Upper lobe of left lung (tissue), 6 donors: ENCODE results near the gene RIMBP2. TPM values are rescaled to one million over a fixed set of nuclear protein-coding genes. Genes with fewer than 3 reads are reported as not detected.

Source experiments
- ATAC-seq, 2 donors: fragments of 200-7000 bp; cut with Tn5 transposase; one replicate each; pipeline ENCODE4 v1.9.1; 2022; ENCODE audit warnings: mild to moderate bottlenecking in 2 of 2, moderate library complexity in 2 of 2; ENCODE audit not compliant: low FRiP score in 2 of 2
- DNase-seq, 2 donors: peaks; one replicate each; pipeline ENCODE4 v3.0.0-alpha.2; 2019 to 2020
- H3K27ac ChIP-seq, 4 donors: fragments of 200-600 bp; sonication (generic); one replicate each; pipeline ENCODE4 v1.5.1; 2016 to 2019
- H3K27me3 ChIP-seq, 4 donors: fragments of 200-600 bp; sonication (generic); one replicate each; pipeline ENCODE4 v1.5.1; 2017 to 2019
- H3K36me3 ChIP-seq, 4 donors: fragments of 200-600 bp; sonication (generic); one replicate each; pipeline ENCODE4 v1.5.1; 2016 to 2019
- H3K4me1 ChIP-seq, 4 donors: fragments of 200-600 bp; sonication (generic); one replicate each; pipeline ENCODE4 v1.5.1; 2018 to 2019
- H3K4me3 ChIP-seq, 4 donors: fragments of 200-600 bp; sonication (generic); one replicate each; pipeline ENCODE4 v1.5.1; 2017 to 2019; ENCODE audit warnings: mild to moderate bottlenecking in 2 of 4, moderate library complexity in 1 of 4
- H3K9me3 ChIP-seq, 4 donors: fragments of 200-600 bp; sonication (generic); one replicate each; pipeline ENCODE4 v1.5.1; 2018 to 2019
- CTCF ChIP-seq, 6 experiments: fragments of 450-650 bp in 4 of 6; fragments of 200-600 bp in 2 of 6; sonication (generic) in 2 of 6; IDR thresholded peaks; one replicate each; pipeline ENCODE4 v1.5.1; 2016 to 2019; ENCODE audit warnings: antibody characterized with exemption in 6 of 6
- EP300 ChIP-seq, 4 donors: sonication (generic); formaldehyde crosslinking; IDR thresholded peaks; one replicate each; pipeline ENCODE4 v1.5.1; 2017; ENCODE audit warnings: antibody characterized with exemption in 4 of 4, control low read depth in 2 of 4
- POLR2A ChIP-seq, 4 donors: fragments of 450-650 bp; IDR thresholded peaks; one replicate each; pipeline ENCODE4 v1.5.1; 2016 to 2017; ENCODE audit warnings: antibody characterized with exemption in 4 of 4, mild to moderate bottlenecking in 2 of 4
- POLR2AphosphoS5 ChIP-seq, 2 donors: sonication (generic); formaldehyde crosslinking; IDR thresholded peaks; one replicate each; pipeline ENCODE4 v1.5.1; 2017; ENCODE audit warnings: antibody characterized with exemption in 2 of 2
- WGBS, 2 donors: methylation state at CpG; one replicate each; pipeline ENCODE4 v1.1.5; 2017 to 2018; 5-methylcytosine and 5-hydroxymethylcytosine counted together
- total RNA-seq, 6 donors: library from RNA; depleted of rRNA in 4 of 6; stranded (reverse); fragments of >200 nt in 4 of 6; gene quantifications; one replicate each; pipeline versions ENCODE4 v1.1.0 to v1.2.1, GENCODE V29; 2016 to 2021
- donor health status: DM: no; HTN: no; CAD: no; lungs with moderate emphysema.
- donor health status: DM: no; HTN: yes; CAD: no; lungs with severe emphysema.

RIMBP2 gene
- total RNA-seq, 6 donors from 2014 or later = 0.23 to 3.9 (median 0.44) TPM; not detected in 1

DNA sequence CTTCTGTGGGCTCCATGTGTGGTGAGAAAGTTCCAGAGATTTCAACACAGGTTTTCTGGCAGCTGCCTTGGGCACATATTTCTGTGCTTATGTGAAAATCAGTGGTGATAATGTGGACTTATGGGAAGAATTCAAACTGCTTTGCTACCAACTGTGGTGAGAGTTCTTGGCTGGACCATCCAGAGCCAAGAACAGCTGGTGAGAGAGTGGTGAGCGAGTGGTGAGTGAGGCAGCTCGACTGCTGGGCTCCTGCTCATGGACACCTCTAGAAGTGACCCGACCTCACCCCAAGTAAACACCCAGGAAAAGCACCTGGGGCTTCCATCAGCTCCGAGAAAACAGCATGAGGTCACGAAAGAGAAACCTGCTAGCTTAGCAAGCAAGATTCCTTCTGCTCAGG, 272.0 kb downstream of the RIMBP2 start:
- ATAC-seq = no peak
- Histone ChIP-seq H3K9me3 (no peaks in the 10 kb centered on the region), H3K4me3 (no peak overlapping the region), H3K27me3 (no peaks in the 10 kb centered on the region), H3K27ac (no peak overlapping the region), H3K36me3 (no peaks in the 10 kb centered on the region), H3K4me1 (no peaks in the 10 kb centered on the region)
- DNase-seq = no peak
- 48 to 71% methylated on average over 5 of the region's 5 CpGs for WGBS, 2 donors
- TF ChIP-seq POLR2AphosphoS5 (IDR thresholded peaks at IDR 0.05) (no peak), CTCF (IDR thresholded peaks at IDR 0.05) (no peak), POLR2A (IDR thresholded peaks at IDR 0.05) (no peak)

DNA sequence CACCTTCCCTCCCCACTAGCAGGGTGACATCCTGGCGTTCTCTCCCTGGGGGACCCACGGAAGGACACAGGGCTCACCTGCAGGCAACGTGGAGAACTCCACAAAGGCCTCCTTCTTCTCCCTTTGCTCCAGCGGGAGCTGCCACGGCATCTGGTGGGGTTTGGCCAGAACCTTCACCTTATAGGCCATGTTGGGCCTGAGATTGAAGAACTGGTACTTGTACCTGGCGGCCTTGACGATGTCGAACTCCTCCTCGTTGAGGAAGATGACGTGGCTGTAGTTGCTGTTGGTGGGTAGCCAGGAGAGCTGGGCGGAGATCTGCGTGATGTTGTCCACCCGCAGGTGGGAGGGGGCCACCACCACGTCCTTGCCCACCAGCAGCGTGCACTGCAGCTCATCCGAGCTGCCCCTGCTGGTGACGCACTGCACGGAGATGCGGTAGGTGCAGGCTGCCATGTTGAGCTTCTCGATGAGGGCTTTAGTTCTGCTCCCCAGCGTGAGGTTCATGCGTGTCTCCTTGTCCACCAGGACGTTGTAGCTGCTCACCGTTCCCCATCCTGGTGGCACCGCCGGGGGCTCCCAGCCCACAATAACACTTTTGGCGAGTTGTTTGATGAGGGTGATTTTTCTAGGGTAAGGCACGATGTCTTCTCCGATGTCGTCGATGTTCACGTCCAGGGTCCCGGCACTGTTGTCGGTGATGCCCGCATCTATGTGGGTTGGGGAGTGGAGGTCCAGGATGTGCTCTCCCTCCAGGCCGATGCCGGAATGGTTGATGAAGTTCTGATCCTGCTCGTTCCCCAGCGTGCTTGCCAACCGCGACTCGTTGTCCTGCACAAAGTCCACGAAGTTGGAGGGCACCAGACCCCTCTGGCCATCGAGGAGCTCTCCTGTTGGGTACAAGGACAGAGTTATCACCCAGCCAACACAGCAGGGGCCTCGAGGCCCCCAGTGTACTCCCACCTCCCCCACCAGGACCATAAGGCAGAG, 274.0 kb downstream of the RIMBP2 start:
- Histone ChIP-seq H3K4me1 (no peaks in the 10 kb centered on the region), H3K27ac (no peak overlapping the region), H3K27me3 (no peaks in the 10 kb centered on the region), H3K9me3 (no peaks in the 10 kb centered on the region), H3K36me3 (no peaks in the 10 kb centered on the region), H3K4me3 (no peak overlapping the region)
- DNase-seq (peak in 1 of 2 donors; percentile 73), ATAC-seq (no peak)
- TF ChIP-seq EP300 (IDR thresholded peaks at IDR 0.05) (no peak), CTCF (IDR thresholded peaks at IDR 0.05) (no peak), POLR2A (IDR thresholded peaks at IDR 0.05) (no peak), POLR2AphosphoS5 (IDR thresholded peaks at IDR 0.05) (no peak)
- WGBS, 2 donors = 93 to 97% methylated on average over 24 to 45 of the region's 45 CpGs

GRCh38 chr12:130440411-130441080, 275.6 kb downstream of the RIMBP2 start:
- Histone ChIP-seq H3K4me1 (no peaks in the 10 kb centered on the region), H3K27me3 (no peaks in the 10 kb centered on the region), H3K27ac (no peak overlapping the region), H3K36me3 (no peaks in the 10 kb centered on the region), H3K4me3 (no peak overlapping the region), H3K9me3 (no peaks in the 10 kb centered on the region)
- WGBS, 2 donors = 91% methylated on average over 23 of the region's 23 CpGs
- no peak for ATAC-seq
- DNase-seq = no peak
- TF ChIP-seq POLR2A (IDR thresholded peaks at IDR 0.05) (no peak), CTCF (IDR thresholded peaks at IDR 0.05) (no peak), EP300 (IDR thresholded peaks at IDR 0.05) (no peak), POLR2AphosphoS5 (IDR thresholded peaks at IDR 0.05) (no peak)

GRCh38 chr12:130439250-130439649, 276.8 kb downstream of the RIMBP2 start:
- 92 to 93% methylated on average over 3 of the region's 3 CpGs for WGBS, 2 donors
- Histone ChIP-seq H3K4me3 (no peak overlapping the region), H3K4me1 (no peaks in the 10 kb centered on the region), H3K36me3 (no peaks in the 10 kb centered on the region), H3K27me3 (no peaks in the 10 kb centered on the region), H3K27ac (no peak overlapping the region), H3K9me3 (no peaks in the 10 kb centered on the region)
- no peak for DNase-seq
- TF ChIP-seq POLR2A (IDR thresholded peaks at IDR 0.05) = no peak
- no peak for TF ChIP-seq EP300 (IDR thresholded peaks at IDR 0.05)
- TF ChIP-seq POLR2AphosphoS5 (IDR thresholded peaks at IDR 0.05) = no peak
- TF ChIP-seq CTCF (IDR thresholded peaks at IDR 0.05) = no peak
- ATAC-seq = no peak
